GM21360 (cell line): Measurements from ENCODE around the gene PCDH10.
"Not testable (repeated sequence)": the region's sequence is repeated elsewhere in the genome, so short reads cannot be mapped to it uniquely, and the experiment has no call there.

Experiments used
- ATAC-seq: cut with Tn5 transposase; IDR thresholded peaks from one replicate; pipeline ENCODE4 v1.9.1; 2021; ENCODE audit warnings: mild to moderate bottlenecking, moderate library complexity; ENCODE audit not compliant: unreplicated experiment

Gene PCDH10

GRCh38 chr4:133233922-133234321 lies 84.8 kb downstream of the PCDH10 start:
- no peak for ATAC-seq

- not testable (repeated sequence) for ATAC-seq
These were observed 91.4 kb downstream of the PCDH10 start for GRCh38 chr4:133240451-133240850.
